Epithelial cell of esophagus (primary cell): Measurements from ENCODE around the gene PRPF18.

ENCODE experiments used
- DNase-seq: peaks from one replicate; pipeline ENCODE4 v3.0.0; 2010; ENCODE audit warnings: low read depth
- H3K4me3 ChIP-seq: 2 replicates; pipeline ENCODE4 v1.5.1; 2011; ENCODE audit warnings: mild to moderate bottlenecking, low read length, control low read depth
- TF ChIP-seq, protein P1 (sequence below): IDR thresholded peaks from 2 replicates; pipeline ENCODE4 v1.5.1; 2011; ENCODE audit warnings: low read depth, mild to moderate bottlenecking, low read length, control low read depth, inconsistent platforms; ENCODE audit not compliant: insufficient read depth; ENCODE audit errors: missing control alignments

The PRPF18 gene

DNA sequence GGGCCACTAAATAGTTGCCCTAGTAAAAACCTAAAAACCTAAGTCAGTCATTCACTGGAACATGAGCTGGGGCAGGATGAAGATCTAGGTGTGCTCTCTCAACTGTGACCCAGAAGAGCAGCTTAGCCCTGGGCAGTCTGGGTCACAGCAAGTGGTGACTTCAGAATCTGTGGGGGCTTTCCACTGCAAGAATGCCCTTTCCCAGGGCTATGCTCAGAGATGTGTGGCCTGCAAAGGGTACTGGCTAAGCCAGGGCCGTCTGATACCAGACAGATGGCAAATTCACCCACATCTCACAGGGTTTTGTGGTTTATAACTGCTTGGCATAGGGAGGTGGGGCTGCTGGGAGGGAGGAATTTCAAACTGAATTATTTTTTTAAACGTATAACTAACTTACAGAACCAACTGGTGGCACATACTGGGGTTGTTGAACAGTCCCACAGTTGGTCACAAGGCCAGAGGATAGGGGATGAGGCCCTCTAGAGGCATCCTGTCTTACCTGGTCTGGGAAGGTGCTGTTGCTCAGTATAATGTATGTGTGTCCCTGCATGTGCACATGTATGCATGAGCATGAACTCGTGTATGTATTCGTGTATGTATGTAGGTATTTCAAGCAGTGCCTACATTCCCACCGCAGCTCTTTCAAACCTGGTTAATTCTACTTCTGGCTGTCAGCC, 63.2 kb downstream of the PRPF18 start:
- no peak overlapping the region for H3K4me3 ChIP-seq
- DNase-seq = no peak
- TF ChIP-seq, protein P1, sequence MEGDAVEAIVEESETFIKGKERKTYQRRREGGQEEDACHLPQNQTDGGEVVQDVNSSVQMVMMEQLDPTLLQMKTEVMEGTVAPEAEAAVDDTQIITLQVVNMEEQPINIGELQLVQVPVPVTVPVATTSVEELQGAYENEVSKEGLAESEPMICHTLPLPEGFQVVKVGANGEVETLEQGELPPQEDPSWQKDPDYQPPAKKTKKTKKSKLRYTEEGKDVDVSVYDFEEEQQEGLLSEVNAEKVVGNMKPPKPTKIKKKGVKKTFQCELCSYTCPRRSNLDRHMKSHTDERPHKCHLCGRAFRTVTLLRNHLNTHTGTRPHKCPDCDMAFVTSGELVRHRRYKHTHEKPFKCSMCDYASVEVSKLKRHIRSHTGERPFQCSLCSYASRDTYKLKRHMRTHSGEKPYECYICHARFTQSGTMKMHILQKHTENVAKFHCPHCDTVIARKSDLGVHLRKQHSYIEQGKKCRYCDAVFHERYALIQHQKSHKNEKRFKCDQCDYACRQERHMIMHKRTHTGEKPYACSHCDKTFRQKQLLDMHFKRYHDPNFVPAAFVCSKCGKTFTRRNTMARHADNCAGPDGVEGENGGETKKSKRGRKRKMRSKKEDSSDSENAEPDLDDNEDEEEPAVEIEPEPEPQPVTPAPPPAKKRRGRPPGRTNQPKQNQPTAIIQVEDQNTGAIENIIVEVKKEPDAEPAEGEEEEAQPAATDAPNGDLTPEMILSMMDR = no peak

DNA sequence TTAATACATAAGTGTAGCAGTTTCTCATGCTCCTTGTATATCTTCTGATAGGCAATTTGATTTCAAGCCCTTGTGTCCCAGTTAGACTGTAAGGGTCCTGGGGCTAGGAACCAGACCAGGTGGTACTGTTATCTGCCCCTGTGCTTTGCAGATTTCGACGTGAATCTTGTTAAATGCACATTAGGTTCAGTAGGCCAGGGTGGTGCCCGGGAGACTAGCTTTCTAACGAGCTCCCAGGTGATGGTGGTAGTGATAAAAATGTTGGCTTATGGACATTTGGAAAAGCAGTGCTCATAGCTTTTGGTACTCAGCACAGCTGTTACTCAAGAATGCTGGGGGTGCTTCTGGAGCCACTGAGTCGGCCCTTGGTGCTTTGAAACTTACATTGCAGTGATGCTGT, 64.2 kb downstream of the PRPF18 start:
- DNase-seq = no peak
- TF ChIP-seq, protein P1 = no peak
- H3K4me3 ChIP-seq = no peak overlapping the region

DNA sequence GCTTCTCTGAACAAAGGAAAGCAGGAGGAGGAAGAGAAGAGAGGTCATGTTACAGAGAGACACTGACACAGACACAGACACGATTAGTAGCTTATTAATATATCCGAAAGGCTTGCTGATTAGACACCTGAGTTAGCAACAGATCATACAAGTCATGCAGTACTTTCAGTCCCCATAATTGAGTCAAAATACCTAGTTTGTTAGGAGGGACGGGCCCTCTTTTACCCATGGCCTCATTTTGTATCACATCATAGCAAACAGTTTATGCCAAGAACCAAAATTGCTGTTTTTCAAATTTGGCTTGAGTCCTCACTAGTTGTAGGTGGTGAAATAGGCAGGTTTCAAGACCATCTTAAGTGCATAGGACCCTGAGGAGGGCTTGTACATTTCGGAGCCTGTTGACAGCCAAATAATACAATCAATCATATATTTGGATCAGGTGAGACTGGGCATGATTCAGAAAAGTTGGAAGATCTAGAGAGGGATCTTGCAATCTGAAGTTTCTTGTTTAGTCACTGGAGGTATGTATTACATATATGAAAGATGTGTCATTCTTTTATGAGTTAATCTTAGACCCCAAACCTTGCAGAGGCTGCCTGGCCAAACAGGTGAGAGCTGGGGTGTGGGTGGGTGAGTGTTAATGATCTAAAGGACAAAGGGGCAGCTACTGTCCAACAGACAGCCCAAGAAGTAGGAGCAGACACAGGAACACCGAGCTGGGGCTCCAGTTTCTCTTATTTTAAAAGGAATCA, 65.4 kb downstream of the PRPF18 start:
- TF ChIP-seq, protein P1 = no peak
- H3K4me3 ChIP-seq = no peak overlapping the region
- peak; percentile 60 for DNase-seq

DNA sequence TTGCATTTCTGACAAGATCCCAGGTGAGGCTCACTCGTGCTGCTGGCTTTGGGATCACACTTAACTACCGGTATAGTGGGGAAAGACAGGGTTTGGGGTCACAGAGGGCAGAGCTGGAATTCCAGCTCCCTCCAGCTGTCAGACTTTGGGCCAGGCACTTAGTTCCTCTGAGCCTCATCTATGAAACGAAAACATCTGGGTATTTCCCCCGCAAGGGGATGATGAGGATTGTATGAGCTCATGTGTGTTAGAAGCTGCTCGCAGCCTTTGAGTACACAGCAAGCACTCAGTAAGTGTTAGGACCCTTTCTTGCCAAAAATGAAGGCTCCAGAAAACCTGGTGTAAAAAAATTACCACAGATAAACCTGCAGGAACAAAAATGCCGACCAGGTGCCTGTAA, 66.1 kb downstream of the PRPF18 start:
- TF ChIP-seq, protein P1 = no peak
- H3K4me3 ChIP-seq = no peak overlapping the region
- DNase-seq = no peak

DNA sequence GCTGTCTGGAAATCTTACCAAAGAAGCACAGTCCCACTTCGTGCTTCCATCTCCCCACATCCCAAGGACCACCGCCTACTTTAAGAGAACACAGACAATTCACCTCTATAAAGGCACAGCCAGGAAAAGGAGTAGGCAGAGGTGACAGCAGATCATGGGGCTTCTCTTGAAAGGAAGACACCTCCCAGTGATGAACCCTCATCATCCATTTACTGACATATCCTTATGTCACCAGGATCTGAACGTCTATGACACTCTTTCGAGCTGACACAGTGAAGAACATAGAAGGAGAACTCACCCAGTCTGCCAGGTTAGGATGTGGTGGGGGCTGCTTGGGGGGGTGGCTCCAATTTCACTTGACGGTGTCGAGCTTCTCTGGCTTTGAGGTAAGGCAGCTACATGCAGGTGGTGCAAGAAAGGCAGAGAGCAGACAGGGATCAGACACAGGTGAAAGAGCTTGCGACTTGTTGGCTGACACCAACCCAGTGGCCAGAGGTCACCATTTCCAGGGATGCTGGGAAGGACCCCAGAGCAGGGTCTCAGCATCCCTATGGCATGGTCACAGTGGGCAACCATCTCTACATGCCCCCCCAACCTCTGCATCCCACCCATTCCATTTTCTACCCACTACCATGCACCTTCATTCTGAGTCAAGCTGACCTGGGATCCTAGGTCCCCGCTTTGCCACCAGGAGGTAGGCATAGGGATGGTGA, 67.5 kb downstream of the PRPF18 start:
- TF ChIP-seq, protein P1 = no peak
- no peak for DNase-seq
- no peak overlapping the region for H3K4me3 ChIP-seq

DNA sequence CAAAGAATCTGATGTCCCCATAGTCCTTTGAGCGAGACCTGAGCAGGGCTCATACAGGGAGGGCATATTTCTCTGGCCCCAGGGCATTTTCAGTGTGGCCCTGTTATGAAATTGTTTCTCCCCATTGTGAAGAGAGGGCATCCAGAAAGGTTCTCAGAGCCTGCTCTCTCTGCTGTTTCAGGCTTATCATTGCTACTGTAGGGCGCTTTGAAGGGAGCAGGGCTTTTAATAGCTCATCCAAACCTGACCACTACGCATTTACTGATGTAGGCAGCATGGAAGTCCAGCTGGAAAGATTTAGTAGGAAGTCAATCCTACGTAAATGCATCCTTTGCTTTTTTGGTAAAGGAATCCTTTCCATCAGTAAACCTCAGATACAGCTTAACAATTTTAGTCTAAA, 68.1 kb downstream of the PRPF18 start:
- TF ChIP-seq, protein P1 = no peak
- H3K4me3 ChIP-seq = no peak overlapping the region
- DNase-seq = no peak
